GM19025 (cell line): ENCODE data around the gene TXNDC16.

Source experiments
- ATAC-seq: cut with Tn5 transposase; IDR thresholded peaks from one replicate; pipeline ENCODE4 v1.9.1; 2021; ENCODE audit warnings: mild to moderate bottlenecking, low read depth, moderate library complexity; ENCODE audit not compliant: unreplicated experiment

TXNDC16 gene

GRCh38 chr14:52399104-52399503 lies 153.2 kb downstream of the TXNDC16 start:
- no peak for ATAC-seq

GRCh38 chr14:52397844-52398243 lies 154.5 kb downstream of the TXNDC16 start:
- no peak for ATAC-seq

- no peak for ATAC-seq
These were observed 156.6 kb downstream of the TXNDC16 start for GRCh38 chr14:52395728-52396127.

- ATAC-seq, result no peak
These were observed 160.3 kb downstream of the TXNDC16 start for GRCh38 chr14:52391881-52392615.
